Upper lobe of left lung (tissue), 6 donors: ENCODE measurements around the gene DUSP9. TPM values are rescaled to one million over a fixed set of nuclear protein-coding genes. Genes with fewer than 3 reads are reported as not detected.

Experiments used
- ATAC-seq, 2 donors: fragments of 200-7000 bp; cut with Tn5 transposase; one replicate each; pipeline ENCODE4 v1.9.1; 2022; ENCODE audit warnings: mild to moderate bottlenecking in 2 of 2, moderate library complexity in 2 of 2; ENCODE audit not compliant: low FRiP score in 2 of 2
- DNase-seq, 2 donors: peaks; one replicate each; pipeline ENCODE4 v3.0.0-alpha.2; 2019 to 2020
- H3K27ac ChIP-seq, 4 donors: fragments of 200-600 bp; sonication (generic); one replicate each; pipeline ENCODE4 v1.5.1; 2016 to 2019
- H3K27me3 ChIP-seq, 4 donors: fragments of 200-600 bp; sonication (generic); one replicate each; pipeline ENCODE4 v1.5.1; 2017 to 2019
- H3K36me3 ChIP-seq, 4 donors: fragments of 200-600 bp; sonication (generic); one replicate each; pipeline ENCODE4 v1.5.1; 2016 to 2019
- H3K4me1 ChIP-seq, 4 donors: fragments of 200-600 bp; sonication (generic); one replicate each; pipeline ENCODE4 v1.5.1; 2018 to 2019
- H3K4me3 ChIP-seq, 4 donors: fragments of 200-600 bp; sonication (generic); one replicate each; pipeline ENCODE4 v1.5.1; 2017 to 2019; ENCODE audit warnings: mild to moderate bottlenecking in 2 of 4, moderate library complexity in 1 of 4
- H3K9me3 ChIP-seq, 4 donors: fragments of 200-600 bp; sonication (generic); one replicate each; pipeline ENCODE4 v1.5.1; 2018 to 2019
- EP300 ChIP-seq, 4 donors: sonication (generic); formaldehyde crosslinking; IDR thresholded peaks; one replicate each; pipeline ENCODE4 v1.5.1; 2017; ENCODE audit warnings: antibody characterized with exemption in 4 of 4, control low read depth in 2 of 4
- POLR2A ChIP-seq, 4 donors: fragments of 450-650 bp; IDR thresholded peaks; one replicate each; pipeline ENCODE4 v1.5.1; 2016 to 2017; ENCODE audit warnings: antibody characterized with exemption in 4 of 4, mild to moderate bottlenecking in 2 of 4
- POLR2AphosphoS5 ChIP-seq, 2 donors: sonication (generic); formaldehyde crosslinking; IDR thresholded peaks; one replicate each; pipeline ENCODE4 v1.5.1; 2017; ENCODE audit warnings: antibody characterized with exemption in 2 of 2
- WGBS, 2 donors: methylation state at CpG; one replicate each; pipeline ENCODE4 v1.1.5; 2017 to 2018; 5-methylcytosine and 5-hydroxymethylcytosine counted together
- total RNA-seq, 6 donors: library from RNA; depleted of rRNA in 4 of 6; stranded (reverse); fragments of >200 nt in 4 of 6; gene quantifications; one replicate each; pipeline versions ENCODE4 v1.1.0 to v1.2.1, GENCODE V29; 2016 to 2021
- TF ChIP-seq, protein P1 (sequence below), 6 experiments: fragments of 450-650 bp in 4 of 6; fragments of 200-600 bp in 2 of 6; sonication (generic) in 2 of 6; IDR thresholded peaks; one replicate each; pipeline ENCODE4 v1.5.1; 2016 to 2019; ENCODE audit warnings: antibody characterized with exemption in 6 of 6
- donor health status: DM: no; HTN: no; CAD: no; lungs with moderate emphysema.
- donor health status: DM: no; HTN: yes; CAD: no; lungs with severe emphysema.

DUSP9 gene
- total RNA-seq, 6 donors from 2014 or later = 0.14 to 0.44 (median 0.27) TPM; not detected in 3

DNA sequence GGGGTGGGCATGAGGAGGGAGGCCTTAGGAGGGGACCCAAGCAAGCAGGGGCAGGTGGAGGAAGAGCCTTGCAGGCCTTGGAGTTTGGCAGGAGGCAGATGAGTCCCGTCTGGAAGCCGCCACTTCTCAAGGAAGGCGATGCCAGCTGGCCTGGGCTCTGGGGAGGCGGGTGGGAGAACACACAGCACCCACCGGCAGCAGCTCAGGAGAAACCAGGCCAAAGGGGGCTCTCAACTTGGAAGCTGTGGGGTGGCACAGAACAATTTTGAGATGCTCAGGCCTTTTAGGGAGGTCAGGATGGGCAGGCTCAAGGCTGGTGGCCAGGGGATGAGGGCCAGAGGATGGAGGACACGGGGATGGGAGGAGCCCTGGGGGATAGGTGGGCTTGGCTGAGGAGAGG is 11.6 kb upstream of the DUSP9 start:
- Histone ChIP-seq H3K4me1 (no peaks in the 10 kb centered on the region), H3K9me3 (peaks cover 0 to 11% (median 0%) of the 10 kb centered on the region in 4 donors), H3K27me3 (peaks cover 0 to 4% (median 0%) of the 10 kb centered on the region in 4 donors), H3K4me3 (no peak overlapping the region), H3K27ac (no peak overlapping the region), H3K36me3 (no peaks in the 10 kb centered on the region)
- TF ChIP-seq EP300 (IDR thresholded peaks at IDR 0.05) (no peak), POLR2A (IDR thresholded peaks at IDR 0.05) (no peak), POLR2AphosphoS5 (IDR thresholded peaks at IDR 0.05) (no peak)
- TF ChIP-seq, protein P1, sequence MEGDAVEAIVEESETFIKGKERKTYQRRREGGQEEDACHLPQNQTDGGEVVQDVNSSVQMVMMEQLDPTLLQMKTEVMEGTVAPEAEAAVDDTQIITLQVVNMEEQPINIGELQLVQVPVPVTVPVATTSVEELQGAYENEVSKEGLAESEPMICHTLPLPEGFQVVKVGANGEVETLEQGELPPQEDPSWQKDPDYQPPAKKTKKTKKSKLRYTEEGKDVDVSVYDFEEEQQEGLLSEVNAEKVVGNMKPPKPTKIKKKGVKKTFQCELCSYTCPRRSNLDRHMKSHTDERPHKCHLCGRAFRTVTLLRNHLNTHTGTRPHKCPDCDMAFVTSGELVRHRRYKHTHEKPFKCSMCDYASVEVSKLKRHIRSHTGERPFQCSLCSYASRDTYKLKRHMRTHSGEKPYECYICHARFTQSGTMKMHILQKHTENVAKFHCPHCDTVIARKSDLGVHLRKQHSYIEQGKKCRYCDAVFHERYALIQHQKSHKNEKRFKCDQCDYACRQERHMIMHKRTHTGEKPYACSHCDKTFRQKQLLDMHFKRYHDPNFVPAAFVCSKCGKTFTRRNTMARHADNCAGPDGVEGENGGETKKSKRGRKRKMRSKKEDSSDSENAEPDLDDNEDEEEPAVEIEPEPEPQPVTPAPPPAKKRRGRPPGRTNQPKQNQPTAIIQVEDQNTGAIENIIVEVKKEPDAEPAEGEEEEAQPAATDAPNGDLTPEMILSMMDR (IDR thresholded peaks at IDR 0.05) = no peak
- DNase-seq (no peak), ATAC-seq (no peak)
- 88 to 95% methylated on average over 5 to 6 of the region's 6 CpGs for WGBS, 2 donors

DNA sequence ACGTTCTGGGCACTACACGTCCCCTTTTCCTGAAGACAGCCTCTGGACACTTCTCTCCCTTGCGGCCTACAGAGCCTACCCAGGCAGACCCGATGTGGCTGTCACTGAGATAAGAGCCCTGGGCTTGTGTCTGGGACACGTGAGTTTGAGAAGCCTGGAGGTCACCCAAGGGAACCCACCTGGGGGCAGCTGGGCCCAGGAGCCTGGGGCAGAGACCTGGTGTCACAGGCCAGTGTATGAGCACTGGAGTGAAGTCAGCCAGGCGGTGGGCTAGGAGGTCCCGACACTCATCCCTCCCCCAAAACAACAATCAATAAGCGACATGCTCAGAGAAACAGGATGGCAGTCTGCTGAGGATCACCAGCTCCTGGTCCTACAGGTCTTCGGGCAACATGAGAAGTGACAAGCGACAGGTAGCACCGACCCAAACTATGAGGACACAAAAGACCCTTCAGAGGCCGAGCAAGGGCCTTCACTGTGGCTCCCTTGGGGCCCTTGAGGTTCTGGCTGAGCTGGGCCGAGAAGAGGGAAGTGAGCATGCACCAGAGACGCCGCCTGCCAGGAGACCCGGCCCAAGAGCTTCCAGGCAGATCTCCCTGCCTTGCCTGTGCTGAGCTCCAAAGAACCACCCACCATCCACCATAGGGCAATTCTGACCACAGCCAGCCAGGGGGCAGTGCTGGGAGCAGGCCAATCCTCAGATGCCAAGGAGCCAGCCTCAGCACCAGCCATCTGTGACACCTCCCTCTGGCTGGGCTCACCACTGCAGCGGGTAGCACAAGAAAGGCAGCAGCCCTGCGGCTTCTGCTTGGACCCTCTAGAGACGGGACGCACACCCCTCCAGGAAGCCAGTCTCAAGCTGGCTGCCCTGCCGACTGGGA is 11.0 kb upstream of the DUSP9 start:
- ATAC-seq = no peak
- no peak for DNase-seq
- 81 to 85% methylated on average over 4 to 18 of the region's 21 CpGs for WGBS, 2 donors
- Histone ChIP-seq H3K4me3 (no peak overlapping the region), H3K36me3 (no peaks in the 10 kb centered on the region), H3K27ac (no peak overlapping the region), H3K4me1 (no peaks in the 10 kb centered on the region), H3K9me3 (peaks cover 0 to 11% (median 0%) of the 10 kb centered on the region in 4 donors), H3K27me3 (peaks cover 0 to 4% (median 0%) of the 10 kb centered on the region in 4 donors)
- TF ChIP-seq EP300 (IDR thresholded peaks at IDR 0.05) = no peak
- no peak for TF ChIP-seq POLR2AphosphoS5 (IDR thresholded peaks at IDR 0.05)
- TF ChIP-seq, protein P1 (IDR thresholded peaks at IDR 0.05) = peak in 2 of 6 experiments; percentile 10 to 21
- TF ChIP-seq POLR2A (IDR thresholded peaks at IDR 0.05) = no peak

DNA sequence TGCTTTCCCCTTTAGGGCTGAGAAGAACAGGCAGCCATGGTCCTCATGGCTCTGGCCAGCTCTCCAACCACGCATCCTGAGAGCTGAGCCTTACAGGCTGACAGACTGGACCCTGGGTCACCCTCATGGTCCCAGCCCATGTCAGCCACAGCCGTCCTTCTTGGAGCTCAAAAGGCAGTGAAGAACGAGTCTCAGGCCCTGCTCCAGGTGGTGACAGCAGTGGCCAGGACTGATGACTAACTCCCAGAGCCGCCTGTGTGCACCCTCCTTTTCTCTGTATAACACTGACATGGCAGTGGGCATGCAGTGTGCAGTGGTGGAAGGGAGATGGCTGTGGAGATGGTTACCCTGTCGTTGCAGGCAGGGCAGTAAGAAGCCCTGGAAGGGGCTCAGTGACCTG is 10.3 kb upstream of the DUSP9 start:
- Histone ChIP-seq H3K9me3 (peaks cover 0 to 4% (median 0%) of the 10 kb centered on the region in 4 donors), H3K27ac (no peak overlapping the region), H3K4me1 (peaks cover 0 to 6% (median under 1%) of the 10 kb centered on the region in 4 donors), H3K27me3 (peaks cover 0 to 5% (median 0%) of the 10 kb centered on the region in 4 donors), H3K4me3 (no peak overlapping the region), H3K36me3 (no peaks in the 10 kb centered on the region)
- no peak for DNase-seq
- WGBS, 2 donors = 75% methylated on average over 5 of the region's 5 CpGs; no CpG with 5 or more reads in 1 of the 2 donors
- no peak for TF ChIP-seq POLR2AphosphoS5 (IDR thresholded peaks at IDR 0.05)
- no peak for TF ChIP-seq EP300 (IDR thresholded peaks at IDR 0.05)
- TF ChIP-seq, protein P1 (IDR thresholded peaks at IDR 0.05) = no peak
- no peak for TF ChIP-seq POLR2A (IDR thresholded peaks at IDR 0.05)
- no peak for ATAC-seq

DNA sequence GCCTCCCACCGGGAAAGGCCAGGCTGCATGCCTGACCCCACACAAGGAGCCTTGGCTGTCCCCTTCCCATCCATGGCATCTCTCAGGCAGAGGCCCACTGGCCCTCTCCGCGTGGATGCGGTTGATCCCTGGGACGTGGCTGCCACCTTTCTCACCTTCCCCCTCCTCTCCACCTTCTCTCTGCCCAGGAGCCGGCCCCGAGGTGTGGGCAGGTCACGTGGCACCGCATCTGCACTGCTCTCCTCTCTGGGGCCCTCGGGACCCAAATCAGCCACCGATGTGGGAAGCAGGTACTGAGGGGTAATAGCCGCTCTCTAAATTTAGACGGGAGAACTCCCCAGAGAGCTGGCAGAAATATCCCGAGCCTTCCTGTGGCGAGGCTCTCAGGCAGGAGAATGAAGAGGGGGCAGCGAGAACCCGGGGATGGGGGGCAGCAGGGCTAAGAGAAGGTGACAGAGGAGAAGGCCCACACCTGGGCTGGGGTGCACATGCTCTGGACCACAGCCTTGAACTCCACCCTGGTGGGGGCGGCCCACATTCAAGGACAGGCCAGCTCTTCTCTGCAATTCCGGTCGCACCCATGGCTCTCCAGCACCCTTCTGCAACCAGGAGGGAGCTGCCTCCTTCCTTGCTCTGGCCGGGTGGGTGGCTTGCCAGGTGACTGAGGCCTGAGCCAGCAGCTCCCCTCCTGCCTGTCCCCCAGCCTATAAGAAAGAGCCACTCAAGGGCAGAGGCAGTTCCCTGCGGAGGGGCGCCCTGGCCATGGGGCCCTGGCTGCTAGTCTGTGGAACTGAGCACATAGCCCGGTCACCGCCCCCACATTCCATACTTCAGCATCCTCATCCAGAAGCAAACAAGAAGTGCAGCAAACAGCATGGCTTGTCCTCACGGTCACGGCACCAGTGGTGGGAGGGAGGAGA is 9.6 kb upstream of the DUSP9 start:
- Histone ChIP-seq H3K27me3 (peaks cover 0 to 12% (median 2%) of the 10 kb centered on the region in 4 donors), H3K27ac (no peak overlapping the region), H3K9me3 (peaks cover 0 to 3% (median 0%) of the 10 kb centered on the region in 4 donors), H3K4me1 (peaks cover 0 to 12% (median 6%) of the 10 kb centered on the region in 4 donors), H3K36me3 (no peaks in the 10 kb centered on the region), H3K4me3 (no peak overlapping the region)
- no peak for TF ChIP-seq POLR2AphosphoS5 (IDR thresholded peaks at IDR 0.05)
- TF ChIP-seq, protein P1 (IDR thresholded peaks at IDR 0.05) = no peak
- no peak for TF ChIP-seq POLR2A (IDR thresholded peaks at IDR 0.05)
- no peak for TF ChIP-seq EP300 (IDR thresholded peaks at IDR 0.05)
- ATAC-seq (no peak), DNase-seq (peak in 1 of 2 donors; percentile 29)
- 88 to 100% methylated on average over 1 to 26 of the region's 27 CpGs for WGBS, 2 donors
